ENCODE measurements around the gene NR2F6.

DNA sequence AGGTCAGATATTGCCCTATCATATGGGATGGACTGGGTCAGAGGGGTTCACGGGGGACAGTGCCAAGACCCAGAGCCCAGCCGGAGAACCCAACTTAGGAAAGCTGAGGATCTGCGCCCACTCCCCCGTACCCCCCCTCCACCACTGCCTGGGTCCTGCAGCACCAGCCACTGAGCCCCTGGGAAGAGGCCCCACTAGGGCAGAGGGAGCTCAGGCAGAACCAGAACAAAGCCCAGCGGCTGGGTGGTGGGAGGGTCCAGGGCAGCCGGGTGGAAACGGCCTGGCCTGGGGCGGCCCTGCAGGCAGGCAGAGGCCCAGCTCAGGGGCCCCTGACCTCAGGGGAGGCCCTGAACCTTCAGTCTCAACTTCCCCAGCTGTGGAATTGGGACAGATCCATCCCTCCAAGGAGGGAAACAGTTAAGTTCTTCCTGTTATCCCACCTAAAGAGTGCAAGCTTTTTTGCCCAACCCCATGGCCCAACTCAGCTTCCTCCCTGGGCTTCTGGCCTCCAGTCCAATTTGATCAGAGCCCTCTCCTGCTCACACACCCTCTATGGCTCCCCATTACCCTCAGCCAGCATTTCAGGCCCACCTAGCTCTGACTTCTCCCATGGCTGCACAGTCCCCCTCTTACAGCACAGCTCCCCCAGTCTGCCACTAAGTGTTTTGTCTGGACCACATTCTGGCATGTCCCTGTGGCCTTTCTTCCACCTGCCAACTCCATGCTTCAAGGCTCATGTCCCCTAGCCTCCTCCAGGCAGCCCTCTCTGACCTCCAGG lies 3.1 kb downstream of the NR2F6 start:
- TF ChIP-seq, protein P1, sequence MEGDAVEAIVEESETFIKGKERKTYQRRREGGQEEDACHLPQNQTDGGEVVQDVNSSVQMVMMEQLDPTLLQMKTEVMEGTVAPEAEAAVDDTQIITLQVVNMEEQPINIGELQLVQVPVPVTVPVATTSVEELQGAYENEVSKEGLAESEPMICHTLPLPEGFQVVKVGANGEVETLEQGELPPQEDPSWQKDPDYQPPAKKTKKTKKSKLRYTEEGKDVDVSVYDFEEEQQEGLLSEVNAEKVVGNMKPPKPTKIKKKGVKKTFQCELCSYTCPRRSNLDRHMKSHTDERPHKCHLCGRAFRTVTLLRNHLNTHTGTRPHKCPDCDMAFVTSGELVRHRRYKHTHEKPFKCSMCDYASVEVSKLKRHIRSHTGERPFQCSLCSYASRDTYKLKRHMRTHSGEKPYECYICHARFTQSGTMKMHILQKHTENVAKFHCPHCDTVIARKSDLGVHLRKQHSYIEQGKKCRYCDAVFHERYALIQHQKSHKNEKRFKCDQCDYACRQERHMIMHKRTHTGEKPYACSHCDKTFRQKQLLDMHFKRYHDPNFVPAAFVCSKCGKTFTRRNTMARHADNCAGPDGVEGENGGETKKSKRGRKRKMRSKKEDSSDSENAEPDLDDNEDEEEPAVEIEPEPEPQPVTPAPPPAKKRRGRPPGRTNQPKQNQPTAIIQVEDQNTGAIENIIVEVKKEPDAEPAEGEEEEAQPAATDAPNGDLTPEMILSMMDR (IDR thresholded peaks at IDR 0.05) = no peak
- TF ChIP-seq EZH2 (IDR thresholded peaks at IDR 0.05; ENCODE audit: borderline replicate concordance, insufficient read depth, low read depth, low read length, poor library complexity, severe bottlenecking) = no peak

Measured in B cell (primary cell).